AG04450 (cell line): ENCODE measurements around the gene RGPD5. TPM values are rescaled to one million over a fixed set of nuclear protein-coding genes. Genes with fewer than 3 reads are reported as not detected.
"Not testable (repeated sequence)": the region's sequence is repeated elsewhere in the genome, so short reads cannot be mapped to it uniquely, and the experiment has no call there.

Experiments
- CTCF ChIA-PET: fragments of 300-600, 350-600 bp; formaldehyde crosslinking; extraction: SDS; loops from one replicate; lab custom pipeline; 2022; ENCODE audit warnings: antibody characterized with exemption, inconsistent platforms; lab: Charles Lee
- POLR2A ChIA-PET: fragments of 350-600 bp; formaldehyde crosslinking; extraction: SDS; loops from one replicate; lab custom pipeline; 2021; ENCODE audit warnings: antibody characterized with exemption, inconsistent platforms; lab: Yijun Ruan, JAX
- DNase-seq: peaks from one replicate; pipeline ENCODE4 v3.0.0-alpha.2; 2011; ENCODE audit warnings: low read depth, low spot score
- H3K27ac ChIP-seq: one replicate; pipeline ENCODE4 v1.5.1; 2012; ENCODE audit warnings: low read depth, low read length, control low read depth
- H3K27me3 ChIP-seq: one replicate; pipeline ENCODE4 v1.6.0; 2012; ENCODE audit warnings: low read length; ENCODE audit not compliant: control insufficient read depth, insufficient read depth
- H3K4me3 ChIP-seq: 2 replicates; pipeline ENCODE4 v1.5.1; 2011; ENCODE audit warnings: mild to moderate bottlenecking, low read depth, low read length, control low read depth
- H3K9me3 ChIP-seq: 2 replicates; pipeline ENCODE4 v1.5.1; 2012; ENCODE audit warnings: low read length; ENCODE audit not compliant: control insufficient read depth, insufficient read depth
- polyA plus RNA-seq: library from polyadenylated mRNA; depleted of rRNA; stranded (reverse); fragments of >200 nt; gene quantifications from 2 replicates; pipeline ENCODE4 v1.2.3, GENCODE V29; 2011; rRNA removed

The RGPD5 gene
- polyA plus RNA-seq, 1 experiment = 8.3 TPM

DNA sequence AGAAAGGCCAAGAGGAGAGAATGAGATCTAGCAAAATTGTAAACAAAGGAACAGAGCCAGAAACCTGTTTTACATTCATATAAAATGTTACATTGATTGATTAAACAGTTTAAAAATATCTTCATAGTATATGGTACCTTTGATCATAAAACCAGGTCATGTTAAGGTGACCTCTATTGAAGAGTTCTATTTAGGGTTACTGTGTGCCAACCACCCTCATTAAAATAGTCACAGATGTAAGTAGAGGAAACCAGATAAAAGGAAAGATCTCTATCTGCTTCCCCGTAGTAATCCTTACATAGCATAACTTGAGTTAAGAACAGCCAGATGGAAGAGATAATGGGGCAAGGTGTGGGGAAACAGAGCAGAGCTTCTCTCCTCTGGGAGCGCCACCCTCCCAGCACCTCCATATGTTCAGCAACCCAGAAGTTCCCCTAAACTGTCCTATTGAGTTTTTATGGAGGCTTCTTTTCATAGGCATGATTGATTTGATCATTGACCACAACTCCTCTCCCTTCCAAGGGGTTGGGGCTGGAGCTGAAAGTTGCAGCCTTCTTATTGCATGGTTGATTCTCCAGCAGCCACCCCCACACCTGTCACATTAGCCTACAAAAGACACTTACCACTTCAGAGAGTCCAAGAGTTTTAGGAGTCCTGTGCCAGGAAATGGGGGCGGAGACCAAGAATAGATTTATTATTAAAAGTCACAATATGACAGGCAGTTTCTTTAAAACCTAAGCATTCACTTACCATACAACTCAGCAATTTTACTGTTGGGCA is 101.2 kb downstream of the RGPD5 start:
- H3K9me3 ChIP-seq, DNase-seq, CTCF ChIA-PET, H3K27ac ChIP-seq, H3K4me3 ChIP-seq, POLR2A ChIA-PET, H3K27me3 ChIP-seq: not testable (repeated sequence)

DNA sequence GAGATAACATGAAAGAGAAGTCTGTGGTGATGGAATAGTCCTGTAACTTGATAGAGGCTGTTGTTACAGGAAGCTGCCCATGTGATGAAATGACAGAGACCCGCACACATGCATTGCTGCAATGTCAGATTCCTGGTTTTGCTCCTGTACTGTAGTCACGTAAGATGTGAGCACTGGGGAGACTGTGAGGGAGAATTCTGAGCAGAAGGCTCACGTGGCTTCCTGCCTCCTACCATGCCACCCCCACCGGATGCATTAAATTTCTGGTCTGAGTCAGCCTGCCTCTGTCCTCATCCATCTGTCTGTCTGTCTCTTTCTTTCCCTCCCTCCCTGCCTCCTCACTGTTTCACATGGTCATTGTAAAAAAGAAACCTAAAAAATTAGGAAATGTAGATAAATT is 102.1 kb downstream of the RGPD5 start:
- CTCF ChIA-PET = not testable (repeated sequence)

DNA sequence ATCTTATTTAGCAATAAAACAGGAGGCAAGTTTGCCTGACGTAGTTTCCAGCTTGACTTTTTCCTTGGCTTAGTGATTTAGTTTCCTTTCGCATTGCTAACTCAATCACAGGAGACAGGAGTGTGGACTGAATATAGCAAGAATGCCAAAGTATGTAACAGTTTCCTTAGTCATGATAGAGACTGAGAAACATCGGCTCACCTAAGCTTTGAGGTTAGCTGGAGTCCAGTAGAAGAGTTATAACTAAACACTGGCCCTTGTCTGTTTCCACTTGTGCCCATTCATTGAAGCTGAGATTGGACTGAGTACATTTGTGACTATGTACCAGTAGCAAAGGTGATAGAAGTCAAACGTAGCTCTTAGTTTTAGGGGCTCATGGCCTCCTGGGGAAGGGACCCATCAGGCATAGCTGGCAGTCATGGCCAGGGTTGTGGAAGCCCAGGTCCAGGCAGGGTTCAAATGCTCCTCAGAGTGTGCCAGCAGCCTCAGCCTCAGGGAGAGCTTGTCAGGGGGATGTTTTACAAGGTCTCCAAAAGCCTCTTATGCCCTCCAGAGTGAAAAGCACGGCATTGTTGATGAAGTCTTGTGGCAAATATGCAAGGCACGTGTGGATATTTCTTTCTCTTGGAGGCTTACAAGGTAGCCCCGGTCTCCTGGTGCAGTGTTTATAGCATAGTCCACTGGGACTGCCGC is 103.8 kb downstream of the RGPD5 start:
- H3K4me3 ChIP-seq, POLR2A ChIA-PET, H3K27ac ChIP-seq, DNase-seq, H3K9me3 ChIP-seq, CTCF ChIA-PET, H3K27me3 ChIP-seq: not testable (repeated sequence)

More for the DNA sequence above, 102.1 kb downstream of the RGPD5 start:
- H3K27ac ChIP-seq, POLR2A ChIA-PET, DNase-seq, H3K27me3 ChIP-seq, H3K9me3 ChIP-seq, H3K4me3 ChIP-seq: not testable (repeated sequence)

DNA sequence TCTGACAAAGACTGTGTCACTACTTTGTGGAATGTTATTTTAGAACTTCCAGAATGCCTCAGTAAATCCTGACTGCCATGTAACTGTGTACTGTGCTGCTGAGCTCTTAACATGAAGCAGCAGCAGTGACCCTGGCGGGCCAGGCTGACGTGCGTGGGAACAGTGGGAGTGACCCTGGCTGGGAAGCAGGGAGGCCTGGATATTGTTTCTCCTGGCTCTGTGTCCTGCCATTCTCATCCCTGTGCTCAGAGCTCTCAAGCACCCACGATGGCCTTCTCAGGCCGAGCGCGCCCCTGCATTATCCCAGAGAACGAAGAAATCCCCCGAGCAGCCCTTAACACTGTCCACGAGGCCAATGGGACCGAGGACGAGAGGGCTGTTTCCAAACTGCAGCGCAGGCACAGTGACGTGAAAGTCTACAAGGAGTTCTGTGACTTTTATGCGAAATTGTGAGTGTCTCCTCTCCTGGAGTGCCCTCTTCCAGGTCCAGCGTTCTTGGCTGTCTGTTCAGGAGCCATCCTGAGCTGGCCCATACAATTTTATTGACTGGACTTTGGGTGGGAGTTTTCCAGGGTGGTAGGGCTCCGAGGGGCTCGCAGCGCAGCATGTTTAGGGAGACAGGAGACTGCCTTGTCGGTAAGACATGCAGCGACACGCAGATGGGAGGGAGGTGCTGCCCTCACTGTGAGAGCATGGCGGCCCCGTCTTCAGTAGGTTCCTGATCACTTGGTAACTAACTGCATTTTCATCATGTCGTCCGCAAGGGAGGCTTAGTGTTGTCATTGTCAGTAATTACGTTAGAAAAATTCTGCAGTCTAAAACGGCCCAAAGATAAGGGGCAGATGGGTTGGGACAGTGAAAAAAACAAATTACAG is 104.6 kb downstream of the RGPD5 start, which contains the start of gene LIMS3:
LIMS3 (plus strand) TSS at position 227 of the 875 bp plus-strand sequence; CDS start at position 268, 41 bp downstream.
- H3K9me3 ChIP-seq, POLR2A ChIA-PET, H3K27ac ChIP-seq, H3K27me3 ChIP-seq, CTCF ChIA-PET, H3K4me3 ChIP-seq, DNase-seq: not testable (repeated sequence)

DNA sequence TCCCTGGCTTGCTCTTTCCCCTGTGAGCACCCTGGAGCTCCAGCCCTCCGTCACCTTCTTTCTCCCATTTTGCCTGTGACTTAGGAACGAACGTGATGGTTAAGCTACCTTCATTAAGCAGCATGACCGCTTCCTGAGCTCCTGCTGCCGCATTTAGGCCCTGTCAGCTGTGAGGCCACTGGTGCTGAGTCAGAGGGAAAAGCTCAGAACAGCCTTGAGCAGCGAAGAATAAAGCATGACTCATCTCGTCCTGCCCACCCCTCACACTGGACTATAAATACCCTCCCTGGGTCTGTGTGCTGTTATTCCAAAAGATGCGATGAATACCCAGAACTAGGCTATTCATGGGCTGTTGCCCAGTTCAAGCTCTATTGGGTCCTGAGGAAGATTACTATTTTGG is 111.7 kb downstream of the RGPD5 start:
- H3K27ac ChIP-seq, DNase-seq, H3K9me3 ChIP-seq, POLR2A ChIA-PET, H3K4me3 ChIP-seq, H3K27me3 ChIP-seq, CTCF ChIA-PET: not testable (repeated sequence)

Other genes with a start within 250 kb of the RGPD5 start
- 81.6 and 105 TPM in 2 replicates for gene SEPTIN10, start 180.3 kb upstream of the RGPD5 start, polyA plus RNA-seq
- 3.9 and 4.6 TPM in 2 replicates for gene SOWAHC, start 179.9 kb upstream of the RGPD5 start, polyA plus RNA-seq
- 3.3 and 3.7 TPM in 2 replicates for gene LIMS3, start 104.4 kb downstream of the RGPD5 start, polyA plus RNA-seq